ENCODE measurements around the gene RPL15.
A peak's percentile ranks its signal among the peaks of the same experiment; 100 is the strongest.

RPL15 gene

DNA sequence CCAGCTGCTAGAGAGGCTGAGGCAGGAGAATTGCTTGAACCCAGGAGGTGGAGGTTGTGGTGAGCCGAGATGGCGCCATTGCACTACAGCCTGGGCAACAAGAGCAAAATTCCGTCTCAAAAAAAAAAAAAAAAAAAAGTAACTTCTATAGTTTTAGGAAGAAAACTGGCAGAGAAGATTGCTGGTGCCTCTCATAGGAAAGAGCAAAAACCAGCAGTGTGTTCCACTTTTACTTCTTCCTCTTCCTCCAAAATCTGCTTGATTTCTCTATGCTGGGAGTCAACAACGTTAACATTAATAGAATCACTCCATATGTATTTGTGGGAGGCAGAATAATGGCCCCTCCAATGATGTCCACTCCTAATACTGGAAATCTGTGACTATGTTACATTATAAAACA lies 15.6 kb downstream of the RPL15 start:
- DNase-seq (ENCODE audit: low spot score), result no peak

DNA sequence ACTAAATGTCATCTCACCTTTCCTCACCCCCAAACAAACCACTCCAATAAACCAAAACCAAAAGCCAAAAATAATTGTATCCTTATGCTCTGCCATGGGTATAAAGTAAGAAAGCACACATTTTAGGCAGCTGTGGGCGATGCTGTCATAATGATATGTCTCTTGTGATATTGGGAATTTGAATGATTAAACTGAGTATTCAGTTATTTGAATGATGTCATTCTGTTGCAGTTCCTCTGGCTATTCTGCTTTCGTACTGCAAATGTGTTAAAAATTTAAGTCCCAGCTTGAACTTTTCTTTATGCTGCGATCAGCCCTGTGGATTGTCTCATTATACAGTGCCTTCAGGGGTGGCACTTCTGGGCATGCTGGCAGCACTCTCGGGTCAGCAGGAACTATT lies 17.3 kb downstream of the RPL15 start:
- DNase-seq (ENCODE audit: low spot score), result no peak

DNA sequence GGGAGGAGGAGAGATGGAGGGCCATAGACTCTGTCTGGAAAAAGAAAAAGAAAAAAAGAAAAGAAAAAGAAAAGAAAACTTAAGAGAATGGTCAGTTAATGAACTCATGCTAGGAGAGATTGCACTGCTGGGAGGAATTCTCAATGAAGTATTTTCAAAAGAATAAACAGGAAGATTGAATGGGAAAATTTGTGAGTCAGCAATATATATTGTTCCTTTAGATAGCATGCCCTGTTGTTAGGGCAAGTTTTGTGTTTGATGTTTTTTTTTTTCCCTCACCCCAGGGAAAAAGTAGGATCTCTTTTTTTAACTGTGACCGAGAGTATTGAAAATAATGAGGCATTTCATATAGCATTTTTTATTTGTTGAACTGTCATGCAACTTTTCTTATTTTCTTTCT lies 20.4 kb downstream of the RPL15 start:
- no peak for DNase-seq (ENCODE audit: low spot score)

DNA sequence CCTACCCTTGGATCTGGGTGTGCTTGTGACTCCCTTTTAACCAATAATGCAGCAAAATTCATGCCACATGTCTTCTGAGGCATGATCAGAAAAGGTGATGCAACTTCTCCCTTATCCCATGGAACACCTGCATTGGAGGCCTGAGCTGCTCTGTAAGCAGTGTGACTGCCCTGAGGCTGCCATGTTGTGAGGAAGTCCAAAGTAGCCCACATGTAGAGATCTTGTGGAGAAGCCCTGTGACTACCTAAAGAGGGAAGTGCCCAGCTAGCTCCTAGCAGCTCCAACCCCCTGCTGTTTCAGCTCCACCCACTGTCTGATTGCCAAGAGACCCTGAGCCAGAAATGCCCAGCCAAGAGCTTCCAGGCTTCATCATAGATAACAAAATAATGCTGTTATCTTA lies 21.8 kb downstream of the RPL15 start:
- no peak for DNase-seq (ENCODE audit: low spot score)

DNA sequence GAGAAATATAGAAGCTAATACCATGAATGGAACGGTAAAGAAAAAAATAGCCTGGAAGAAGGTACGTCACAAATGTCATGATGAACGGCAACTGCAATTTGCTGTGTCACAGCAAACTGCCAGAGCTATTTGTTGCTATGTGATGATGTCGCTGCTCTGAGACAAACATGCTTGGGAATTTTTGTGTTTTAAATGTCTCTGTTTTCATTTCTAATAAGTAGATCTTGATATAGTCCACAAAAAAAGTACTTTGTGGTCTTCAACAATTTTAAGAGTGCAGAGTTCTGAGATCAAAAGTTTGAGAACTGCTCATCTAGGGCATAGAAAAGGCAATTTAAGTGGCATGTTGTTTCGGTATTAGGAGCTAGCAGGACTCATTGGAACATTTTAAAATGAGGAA lies 23.8 kb downstream of the RPL15 start:
- no peak for DNase-seq (ENCODE audit: low spot score)

DNA sequence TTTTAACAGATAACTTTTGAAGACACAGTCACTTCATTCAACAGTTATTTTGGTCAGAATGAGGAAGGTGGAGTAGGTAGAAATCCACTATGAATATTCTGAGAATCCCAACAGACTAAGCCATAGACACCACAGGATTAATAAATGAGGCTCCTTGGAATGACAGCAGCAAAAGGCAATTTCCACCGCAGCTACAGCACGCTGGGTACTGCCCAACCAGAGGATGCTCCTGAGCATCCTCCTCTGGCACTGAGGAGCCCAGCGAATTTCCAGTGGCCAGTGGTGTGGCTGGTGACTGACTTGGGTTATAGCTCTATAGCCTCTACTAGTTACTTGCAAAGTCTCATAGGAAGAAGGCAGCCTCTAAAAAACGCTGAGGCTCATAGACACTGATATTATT lies 24.5 kb downstream of the RPL15 start:
- no peak for DNase-seq (ENCODE audit: low spot score)

DNA sequence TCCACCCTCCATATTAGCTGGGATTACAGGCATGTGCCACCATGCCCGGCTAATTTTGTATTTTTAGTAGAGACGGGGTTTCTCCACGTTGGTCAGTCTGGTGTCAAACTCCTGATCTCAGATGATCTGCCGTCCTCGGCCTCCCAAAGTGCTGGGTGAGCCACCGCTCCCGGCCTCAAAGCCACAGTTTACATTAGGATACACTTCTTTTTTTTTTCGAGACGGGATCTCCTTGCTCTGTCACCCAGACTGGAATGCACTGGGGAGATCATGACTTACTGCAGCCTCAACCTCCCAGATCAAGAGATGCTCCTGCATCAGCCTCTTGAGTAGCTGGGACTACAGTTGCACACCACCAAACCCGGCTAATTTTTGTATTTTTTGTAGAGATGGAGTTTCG lies 25.6 kb downstream of the RPL15 start:
- DNase-seq (ENCODE audit: low spot score), result no peak

DNA sequence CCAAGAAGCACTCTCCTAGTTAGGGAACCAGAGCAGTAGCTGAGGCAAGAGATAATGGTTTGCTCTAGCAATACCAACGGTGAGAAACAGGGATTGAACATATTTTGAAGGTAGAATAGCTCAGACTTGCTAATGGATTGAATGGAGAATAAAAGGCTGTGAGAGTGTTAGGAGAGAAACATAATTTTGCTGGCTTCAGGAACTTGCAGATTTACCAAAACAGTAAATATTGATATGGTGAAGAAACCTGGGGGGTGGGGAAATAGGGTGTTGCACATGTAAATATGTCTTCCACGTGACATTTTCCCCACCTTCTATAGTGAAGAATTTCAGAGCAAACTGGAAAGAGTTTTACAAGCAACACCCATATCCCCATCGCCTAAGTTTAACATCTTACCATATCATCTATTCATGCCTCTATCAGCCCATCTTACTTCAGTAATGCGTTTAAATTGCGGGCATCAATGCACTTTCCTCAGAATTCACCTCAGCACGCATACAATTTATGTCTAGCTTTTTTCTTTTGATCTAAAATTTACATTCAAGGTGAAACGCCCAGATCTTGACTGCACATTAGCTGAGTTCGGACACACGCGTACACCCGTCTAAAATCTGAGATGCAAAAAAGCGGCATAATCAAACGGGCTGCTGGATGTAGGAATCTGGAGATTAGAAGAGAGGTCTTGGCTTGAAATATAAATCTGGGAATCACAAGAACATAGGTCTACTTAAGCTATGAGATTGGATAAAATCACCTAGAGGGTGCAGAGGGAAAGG lies 27.3 kb downstream of the RPL15 start:
- DNase-seq (ENCODE audit: low spot score), result no peak

DNA sequence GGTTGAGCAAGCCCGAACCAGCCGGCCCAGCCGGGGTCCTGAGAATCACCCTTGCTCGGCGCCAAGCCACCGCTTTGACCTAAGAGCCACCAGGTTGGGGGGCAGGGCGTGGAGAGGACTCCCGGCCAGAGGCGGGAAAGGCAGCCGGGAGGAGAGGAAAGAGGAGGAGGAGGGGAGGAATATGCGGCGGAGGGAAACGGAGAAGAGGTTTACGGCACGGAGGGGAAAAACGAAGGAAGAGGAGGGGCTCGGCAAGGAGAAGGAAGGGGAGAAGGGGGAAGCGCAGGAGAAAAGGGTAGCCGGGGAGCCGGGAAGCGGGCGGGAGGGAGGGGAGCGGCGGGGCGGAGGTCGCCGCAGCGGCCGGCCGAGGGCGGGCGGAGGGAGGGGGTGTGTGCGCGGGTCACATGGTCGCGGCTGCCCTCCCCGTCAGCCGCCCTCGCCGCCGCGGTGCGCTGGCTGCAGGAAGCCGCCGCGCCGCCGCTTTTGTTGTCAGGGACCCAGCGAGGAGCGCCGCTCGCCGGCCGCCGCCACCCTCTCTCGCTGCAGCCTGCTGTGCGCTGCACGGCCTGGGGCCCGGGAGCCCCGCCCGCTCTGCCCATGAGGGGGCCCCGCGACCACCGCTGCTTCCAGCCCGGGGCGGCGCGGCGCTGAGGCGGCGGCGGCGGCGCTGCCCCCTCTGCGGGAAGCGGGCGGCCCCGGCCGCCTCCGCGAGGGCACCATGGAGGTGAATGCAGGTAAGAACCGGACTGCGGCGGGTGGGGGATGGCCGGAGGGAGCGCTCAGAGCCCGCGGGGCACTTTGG lies 28.1 kb downstream of the RPL15 start, which contains the start of gene NR1D2:
Gene NR1D2, plus strand, starts transcription at position 426 of the 802 bp plus-strand sequence. Its CDS starts 293 bp downstream, at position 719.
- peak; percentile 78 for DNase-seq (ENCODE audit: low spot score)

DNA sequence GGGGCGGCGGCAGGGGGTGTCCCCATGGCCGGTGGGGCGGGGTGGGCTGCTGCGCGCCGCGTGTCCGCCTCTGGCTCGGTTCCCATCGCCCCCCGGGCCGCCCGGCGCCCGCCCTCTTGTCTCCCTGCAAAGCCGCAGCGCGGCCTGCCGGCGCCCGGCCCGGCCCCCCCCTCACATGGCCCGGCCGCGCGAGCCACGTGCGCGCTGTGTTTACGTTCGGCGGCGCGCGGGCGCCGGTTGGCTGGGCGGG lies 28.7 kb downstream of the RPL15 start:
- no peak for DNase-seq (ENCODE audit: low spot score)

DNA sequence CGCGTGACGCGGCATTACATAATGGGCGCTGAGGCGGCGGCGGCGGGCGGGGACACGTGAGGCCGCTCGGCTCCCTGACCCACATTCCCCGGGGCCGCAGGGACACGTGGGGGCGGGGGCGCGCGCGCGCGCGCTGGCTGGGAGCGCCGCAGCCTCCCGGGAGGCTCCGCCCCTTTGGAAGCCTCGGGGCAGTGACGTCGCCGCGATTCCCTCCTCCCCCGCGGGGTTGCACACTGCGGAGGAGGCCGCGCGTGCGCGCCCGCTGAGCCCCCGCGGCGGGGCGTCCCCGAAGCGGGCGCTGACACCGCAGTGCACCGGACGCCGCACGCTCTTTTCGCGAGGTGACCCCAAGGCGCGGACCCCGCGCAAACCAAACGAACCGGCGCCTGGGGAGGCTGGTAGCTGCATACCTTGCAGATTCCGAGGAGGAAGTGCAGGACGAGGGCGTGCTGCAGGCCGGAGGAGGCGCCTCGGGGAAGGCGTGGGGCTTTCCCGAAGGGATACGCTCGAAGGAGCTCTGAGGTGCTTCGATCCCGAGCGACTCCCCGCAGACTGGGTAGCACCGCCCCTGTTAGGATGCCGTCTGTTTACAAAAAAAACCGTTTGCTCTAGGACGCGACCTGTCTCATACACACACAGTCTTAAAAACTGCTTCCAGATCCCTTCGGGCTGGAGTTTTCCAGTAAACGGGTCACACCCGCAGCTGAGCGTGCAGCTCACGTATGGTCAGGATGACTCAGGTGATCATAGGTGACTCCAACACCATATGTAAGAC lies 29.2 kb downstream of the RPL15 start:
- DNase-seq (ENCODE audit: low spot score), result peak; percentile 98

DNA sequence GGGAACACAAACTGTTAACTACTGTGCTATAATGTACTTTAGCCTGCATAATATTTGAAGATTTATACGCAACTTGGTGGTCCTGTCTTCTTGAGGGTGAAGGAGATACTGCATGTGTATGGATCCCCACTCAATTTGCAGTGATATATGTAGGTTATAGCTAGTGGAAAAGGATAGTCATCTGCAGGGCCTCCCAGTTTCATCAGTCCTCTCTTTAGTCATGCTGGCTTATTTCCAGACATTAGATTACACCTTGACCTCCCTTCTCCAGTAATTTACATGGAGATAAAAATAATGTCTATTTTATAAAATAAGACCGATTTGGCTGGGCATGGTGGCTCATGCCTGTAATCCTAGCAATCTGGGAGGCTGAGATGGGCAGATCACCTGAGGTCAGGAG lies 31.8 kb downstream of the RPL15 start:
- no peak for DNase-seq (ENCODE audit: low spot score)

DNA sequence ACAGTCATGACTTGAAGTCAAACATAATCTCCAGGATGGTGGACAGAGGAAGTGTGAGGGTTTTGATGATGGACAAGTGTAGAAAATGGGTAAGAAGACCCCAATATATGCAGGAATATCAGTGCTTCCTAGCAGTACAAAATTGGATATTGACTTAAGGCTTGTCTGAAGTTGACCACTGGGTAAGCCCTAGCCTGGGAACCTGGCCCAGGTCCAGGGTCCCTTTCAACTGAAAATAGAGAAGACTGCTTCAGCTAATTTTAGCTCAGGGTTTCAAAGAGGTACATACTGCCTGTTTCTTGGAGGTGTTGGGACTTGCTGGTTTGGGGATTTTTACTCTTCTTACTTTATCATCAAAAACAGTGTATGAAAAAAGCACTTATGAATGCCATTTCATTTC lies 32.9 kb downstream of the RPL15 start:
- no peak for DNase-seq (ENCODE audit: low spot score)

DNA sequence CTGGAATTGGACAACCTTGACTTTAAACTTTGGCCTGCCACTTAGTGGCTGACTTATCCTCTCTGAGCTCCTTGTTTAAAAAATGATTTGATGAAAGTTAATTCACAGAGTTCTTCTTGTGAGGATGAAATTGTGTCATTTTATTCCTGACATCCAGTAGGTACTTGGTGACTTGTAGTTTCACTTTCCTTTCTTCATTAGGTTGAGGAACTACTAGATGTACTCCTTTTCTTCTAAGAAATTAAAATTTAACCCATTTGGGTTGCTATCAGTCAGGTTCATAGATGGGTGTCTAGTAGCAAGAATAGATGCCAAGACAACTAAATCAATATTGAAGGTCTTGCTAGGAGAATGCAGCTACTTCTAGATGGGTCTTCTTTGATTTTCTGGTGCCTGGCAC lies 33.4 kb downstream of the RPL15 start:
- DNase-seq (ENCODE audit: low spot score), result no peak

DNA sequence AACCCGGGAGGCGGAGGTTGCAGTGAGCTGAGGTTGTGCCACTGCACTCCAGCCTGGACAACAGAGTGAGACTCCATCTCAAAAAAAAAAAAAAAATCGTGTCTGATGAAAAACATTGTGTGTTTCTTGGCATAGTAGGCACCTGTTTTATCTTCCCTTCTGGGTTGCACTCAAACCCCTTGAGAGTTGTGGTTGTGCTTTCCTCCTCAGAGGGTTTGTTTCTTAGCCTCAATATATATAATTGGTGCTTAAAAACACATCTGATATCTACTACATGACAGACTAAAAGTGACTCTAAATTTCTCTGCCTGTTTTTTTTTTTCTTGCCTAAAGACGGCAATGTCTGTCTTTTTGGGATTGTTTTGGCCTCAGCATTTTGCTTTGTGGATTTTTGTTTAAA lies 35.7 kb downstream of the RPL15 start:
- no peak for DNase-seq (ENCODE audit: low spot score)

DNA sequence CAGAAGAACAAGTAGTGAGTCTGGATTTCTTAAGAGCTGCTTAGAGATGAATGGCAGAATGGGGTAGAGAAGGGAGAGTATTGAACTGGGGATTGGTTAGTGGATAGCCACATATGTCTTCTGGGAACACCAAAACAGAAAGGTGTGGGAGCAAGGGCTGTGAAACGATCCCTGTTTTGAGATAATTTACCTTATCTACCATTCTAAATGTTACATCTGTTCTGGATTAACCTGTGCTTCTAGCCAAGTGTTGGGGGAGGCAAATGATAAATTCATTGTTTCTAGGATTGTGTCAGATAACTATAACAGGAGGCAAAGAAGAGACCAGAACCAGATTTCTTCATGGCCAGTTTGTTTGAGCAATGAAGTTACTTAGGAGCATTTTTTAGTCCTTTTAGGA lies 36.6 kb downstream of the RPL15 start:
- no peak for DNase-seq (ENCODE audit: low spot score)

DNA sequence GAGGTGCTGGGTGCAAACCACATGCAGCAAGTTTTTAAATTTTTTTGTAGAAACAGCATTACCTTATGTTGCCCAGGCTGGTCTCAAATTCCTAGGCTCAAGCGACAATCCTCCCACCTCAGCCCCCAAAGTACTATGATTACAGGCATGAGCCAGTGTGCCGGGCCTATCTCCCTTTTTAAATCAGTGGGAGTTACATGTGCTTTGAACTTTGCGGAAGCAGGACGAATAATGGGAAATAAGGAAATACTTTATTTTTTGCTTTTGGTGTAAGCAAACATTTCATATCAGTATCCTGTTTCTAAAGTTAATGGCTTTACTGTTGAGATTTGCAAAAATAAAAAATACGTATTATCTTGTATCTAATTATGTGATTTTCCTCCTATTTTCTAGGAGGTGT lies 37.2 kb downstream of the RPL15 start:
- no peak for DNase-seq (ENCODE audit: low spot score)

DNA sequence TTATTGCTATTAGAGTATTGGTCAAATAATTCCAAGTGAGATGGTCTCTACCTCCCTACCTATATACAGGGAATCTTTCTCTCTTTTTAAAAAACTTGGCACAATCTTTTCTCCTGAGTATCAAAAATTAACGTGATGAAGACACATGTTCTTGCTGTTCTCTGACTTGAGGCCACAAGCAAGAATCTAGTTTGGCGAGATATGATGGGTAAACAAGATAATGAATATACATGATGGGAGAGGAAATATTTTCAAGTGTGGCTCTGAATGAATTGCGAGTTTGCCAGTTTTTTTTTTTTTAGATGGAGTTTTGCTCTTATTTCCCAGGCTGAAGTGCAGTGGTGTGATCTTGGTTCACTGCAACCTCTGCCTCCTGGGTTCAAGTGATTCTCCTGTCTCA lies 39.8 kb downstream of the RPL15 start:
- no peak for DNase-seq (ENCODE audit: low spot score)

DNA sequence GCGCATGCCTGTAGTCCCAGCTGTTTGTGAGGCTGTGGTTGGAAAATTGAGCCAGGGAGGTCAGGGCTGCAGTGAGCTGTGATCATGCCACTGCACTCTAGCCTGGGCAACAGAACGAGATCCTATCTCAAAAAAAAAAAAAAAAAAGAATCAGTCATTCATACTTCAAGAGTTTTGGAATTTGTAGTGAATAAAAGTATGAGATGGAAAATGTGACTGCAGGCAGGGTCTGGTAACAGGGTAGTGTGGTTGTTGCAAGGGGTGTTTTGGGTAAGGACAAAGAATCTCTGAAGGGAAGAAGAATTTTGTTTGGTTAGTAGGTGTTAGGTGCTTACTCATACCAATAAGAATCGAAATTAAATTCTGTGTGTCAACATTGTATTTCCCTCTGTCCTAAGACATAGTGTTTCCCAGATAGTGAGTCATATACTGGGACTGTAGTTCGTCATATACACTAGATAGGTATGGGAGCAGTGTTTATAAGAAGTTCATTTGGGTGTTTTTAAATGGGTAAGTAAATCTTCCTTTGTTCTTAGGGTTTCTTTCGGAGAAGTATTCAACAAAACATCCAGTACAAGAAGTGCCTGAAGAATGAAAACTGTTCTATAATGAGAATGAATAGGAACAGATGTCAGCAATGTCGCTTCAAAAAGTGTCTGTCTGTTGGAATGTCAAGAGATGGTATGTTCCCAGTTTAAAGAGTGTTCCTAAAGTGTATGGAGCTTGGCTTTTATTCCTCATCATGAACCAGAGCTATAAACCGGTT lies 42.4 kb downstream of the RPL15 start:
- no peak for DNase-seq (ENCODE audit: low spot score)

DNA sequence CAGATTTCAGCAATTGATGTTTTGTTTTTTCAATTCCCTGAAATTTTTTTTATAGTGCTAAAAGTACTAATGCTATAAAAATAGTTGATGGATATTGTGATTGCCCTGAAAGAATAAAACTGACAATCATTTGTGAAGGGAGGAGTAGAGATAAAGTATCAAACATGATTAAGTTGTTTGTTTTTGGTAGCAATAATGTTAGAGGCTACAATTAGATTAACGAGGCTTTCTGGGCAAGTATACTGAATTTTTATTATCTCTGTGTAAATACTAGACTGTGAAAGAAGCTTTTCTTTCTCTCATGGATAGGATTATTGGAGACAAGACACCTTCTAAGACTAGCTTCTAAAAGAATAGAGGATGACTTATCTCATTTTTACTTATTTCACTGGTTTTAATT lies 43.7 kb downstream of the RPL15 start:
- no peak for DNase-seq (ENCODE audit: low spot score)

DNA sequence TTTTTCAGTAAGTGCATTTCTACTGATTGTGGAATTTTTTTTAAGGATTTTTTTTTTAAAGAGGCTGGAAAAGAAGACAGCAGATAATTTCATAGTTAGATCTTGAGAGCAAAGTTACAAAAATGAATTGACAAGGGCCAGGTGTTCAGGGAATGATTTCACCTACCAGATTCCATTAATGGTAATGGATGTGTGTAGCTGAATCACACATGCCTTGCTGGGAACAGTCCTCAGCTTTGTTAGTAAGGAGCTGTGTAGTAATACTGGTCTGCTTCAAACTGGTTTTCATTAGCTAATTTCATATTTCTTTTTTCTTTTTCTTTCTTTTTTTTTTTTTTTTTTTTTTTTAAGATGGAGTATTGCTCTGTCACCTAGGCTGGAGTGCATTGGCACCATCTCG lies 44.1 kb downstream of the RPL15 start:
- no peak for DNase-seq (ENCODE audit: low spot score)

DNA sequence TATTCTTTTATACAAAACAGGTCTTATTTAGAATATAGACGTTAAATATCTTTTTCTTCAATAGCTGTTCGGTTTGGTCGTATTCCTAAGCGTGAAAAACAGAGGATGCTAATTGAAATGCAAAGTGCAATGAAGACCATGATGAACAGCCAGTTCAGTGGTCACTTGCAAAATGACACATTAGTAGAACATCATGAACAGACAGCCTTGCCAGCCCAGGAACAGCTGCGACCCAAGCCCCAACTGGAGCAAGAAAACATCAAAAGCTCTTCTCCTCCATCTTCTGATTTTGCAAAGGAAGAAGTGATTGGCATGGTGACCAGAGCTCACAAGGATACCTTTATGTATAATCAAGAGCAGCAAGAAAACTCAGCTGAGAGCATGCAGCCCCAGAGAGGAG lies 45.0 kb downstream of the RPL15 start:
- no peak for DNase-seq (ENCODE audit: low spot score)
